HepG2 (cell line): ENCODE results near the gene COLGALT1.

Experiments used
- FOSL1 ChIP-seq: sonication (generic); formaldehyde crosslinking; IDR thresholded peaks from 2 replicates; pipeline ENCODE4 v1.9.0; 2021; ENCODE audit warnings: missing genetic modification reagents, borderline replicate concordance
- POLR2A ChIP-seq, 2 experiments: IDR thresholded peaks; 2 replicates each; pipeline ENCODE4 v1.6.1; 2011; ENCODE audit warnings: low read depth in 2 of 2, low read length in 2 of 2, mild to moderate bottlenecking in 1 of 2, moderate library complexity in 1 of 2; ENCODE audit not compliant: insufficient read depth in 1 of 2
- USF2 ChIP-seq, 2 experiments: sonication (generic) in 1 of 2; formaldehyde crosslinking in 1 of 2; IDR thresholded peaks; 2 replicates each; pipeline versions ENCODE4 v1.5.1 to v1.6.1; 2011 to 2020; ENCODE audit warnings: borderline replicate concordance in 1 of 2, low read depth in 1 of 2, low read length in 1 of 2, mild to moderate bottlenecking in 1 of 2, missing genetic modification reagents in 1 of 2, moderate library complexity in 1 of 2
- ZBED4 ChIP-seq: sonication (generic); formaldehyde crosslinking; IDR thresholded peaks from 2 replicates; pipeline ENCODE4 v1.4.0; 2020; ENCODE audit warnings: missing genetic modification reagents, borderline replicate concordance
- ZFX ChIP-seq: sonication (generic); formaldehyde crosslinking; IDR thresholded peaks from 2 replicates; pipeline ENCODE4 v1.4.0; 2020; ENCODE audit warnings: mild to moderate bottlenecking, low read depth, missing genetic modification reagents, moderate library complexity

GRCh38 chr19:17542793-17543582 lies 12.5 kb upstream of the COLGALT1 start:
- TF ChIP-seq ZFX (CRISPR knock-in tag) (no peak), USF2 (IDR thresholded peaks at IDR 0.05; ENCODE audit: low read depth, low read length) (no peak), USF2 (CRISPR knock-in tag; IDR thresholded peaks at IDR 0.05; ENCODE audit: borderline replicate concordance) (no peak), FOSL1 (no peak), ZBED4 (CRISPR knock-in tag) (no peak), POLR2A (IDR thresholded peaks at IDR 0.05; ENCODE audit: insufficient read depth in 1 of 2, low read depth in 2 of 2, low read length in 2 of 2) (no peak)
